HG03469 (cell line): Measurements from ENCODE around the gene CYP27C1.

Experiments
- ATAC-seq: cut with Tn5 transposase; IDR thresholded peaks from one replicate; pipeline ENCODE4 v1.9.1; 2021; ENCODE audit warnings: mild to moderate bottlenecking, moderate library complexity, moderate number of reproducible peaks; ENCODE audit not compliant: unreplicated experiment

The CYP27C1 gene

GRCh38 chr2:127134833-127135830, 85.0 kb downstream of the CYP27C1 start:
- ATAC-seq: no peak

- ATAC-seq: no peak
These were observed 85.9 kb downstream of the CYP27C1 start for GRCh38 chr2:127134235-127134634.
